ENCODE results near the gene MSI2.
A peak's percentile ranks its signal among the peaks of the same experiment; 100 is the strongest.
"Not testable (repeated sequence)": the region's sequence is repeated elsewhere in the genome, so short reads cannot be mapped to it uniquely, and the experiment has no call there.

The MSI2 gene

GRCh38 chr17:57489321-57489720, 233.0 kb downstream of the MSI2 start:
- DNase-seq, result no peak

DNA sequence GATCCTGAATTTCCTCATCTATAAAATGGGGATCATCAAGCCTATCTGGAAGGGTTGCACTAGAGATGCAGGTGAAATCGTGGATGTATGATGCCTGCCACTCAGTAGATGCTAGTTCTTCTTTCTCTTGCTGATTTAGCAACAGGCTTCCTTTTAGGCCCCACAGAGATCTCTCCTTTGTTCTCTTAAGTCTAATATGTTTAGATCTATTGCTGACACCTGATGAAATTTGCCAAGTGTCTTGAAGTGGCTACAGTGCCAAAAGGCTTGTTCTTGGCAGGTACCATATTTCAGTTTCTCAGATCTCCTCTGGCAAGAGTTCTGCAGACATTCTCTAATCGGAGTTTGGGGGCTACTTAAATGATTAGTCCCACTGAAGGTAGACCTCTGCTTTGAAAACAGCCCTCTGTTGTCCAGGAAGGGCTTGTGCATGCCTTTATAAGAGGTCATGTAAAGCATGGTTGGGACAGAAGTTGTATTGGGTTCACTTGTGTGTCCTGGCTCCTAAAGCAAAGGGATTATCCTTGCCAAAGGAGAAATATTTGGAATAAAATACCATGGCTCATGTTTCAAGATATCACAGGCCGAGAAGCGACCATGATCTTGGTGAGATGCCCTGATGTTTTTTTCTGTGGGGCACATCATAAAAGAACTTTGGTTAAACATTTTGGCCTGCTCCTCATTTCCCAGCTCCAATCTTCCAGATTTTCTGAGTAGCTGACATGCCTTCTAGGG, 234.0 kb downstream of the MSI2 start:
- no peak for DNase-seq

- peak; percentile 61 for DNase-seq
These were observed 234.6 kb downstream of the MSI2 start for GRCh38 chr17:57490890-57491289.

DNA sequence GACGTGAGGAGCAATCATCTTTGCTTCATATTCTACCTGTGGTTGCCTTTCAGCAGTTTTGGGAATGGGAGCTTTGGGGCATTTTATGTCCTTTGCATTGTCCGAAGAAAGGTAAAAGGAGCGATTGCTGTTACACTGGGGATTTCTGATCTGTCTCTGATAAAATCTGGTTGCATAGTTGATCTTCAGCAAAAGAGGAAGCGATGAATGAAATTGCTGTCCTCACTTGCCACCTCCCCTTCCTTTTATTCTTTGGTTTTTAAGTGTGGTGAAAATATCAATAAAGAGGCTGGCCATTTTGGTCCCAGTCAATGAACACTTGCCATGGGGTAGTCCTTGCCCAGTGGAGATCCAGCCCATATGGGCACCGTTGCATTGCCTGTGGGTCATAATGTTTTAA, 236.8 kb downstream of the MSI2 start:
- DNase-seq, result no peak

DNA sequence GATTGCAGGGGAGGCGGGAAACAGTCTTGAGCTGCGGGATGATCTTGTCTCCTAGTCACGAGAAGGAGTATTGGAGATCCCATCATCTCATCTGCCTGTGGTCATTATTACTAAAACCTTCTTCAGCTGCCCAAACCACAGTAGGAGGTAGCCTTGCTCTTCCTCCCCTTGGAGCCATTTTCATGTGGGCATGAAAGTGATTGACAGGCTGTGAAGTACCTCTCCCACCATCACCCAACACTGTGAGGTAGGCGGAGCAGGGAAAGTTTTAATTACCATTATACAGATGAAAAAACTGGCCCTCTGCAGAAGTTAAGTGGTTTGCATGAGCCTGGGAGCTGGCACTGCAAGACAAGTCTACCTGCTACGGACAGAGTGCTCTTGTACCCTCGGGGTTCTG, 237.3 kb downstream of the MSI2 start:
- no peak for DNase-seq

GRCh38 chr17:57494443-57494842, 238.1 kb downstream of the MSI2 start:
- no peak for DNase-seq

GRCh38 chr17:57495771-57496170, 239.4 kb downstream of the MSI2 start:
- DNase-seq, result no peak

DNA sequence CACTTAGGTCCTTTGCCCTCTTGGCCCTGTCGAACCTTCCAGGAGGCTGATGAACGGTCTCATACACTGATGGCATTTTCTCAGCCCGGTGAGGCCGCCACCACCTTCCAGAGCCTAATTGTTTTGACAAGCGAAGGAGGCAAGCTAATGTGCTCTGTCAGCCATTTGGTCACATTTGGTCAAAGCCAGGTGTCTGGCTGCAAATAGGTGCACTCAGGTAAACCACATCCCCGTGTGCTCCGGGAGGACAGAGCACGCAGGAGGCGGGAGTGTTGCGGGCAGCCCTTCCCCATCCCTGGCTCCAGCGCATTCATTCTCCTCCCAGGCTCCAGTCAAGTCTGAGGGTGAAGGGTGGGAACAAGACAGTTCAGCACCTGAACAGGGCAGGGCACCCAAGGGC, 240.1 kb downstream of the MSI2 start:
- no peak for DNase-seq

GRCh38 chr17:57498443-57498842, 242.1 kb downstream of the MSI2 start:
- DNase-seq, result no peak

- DNase-seq, result not testable (repeated sequence)
These were observed 242.9 kb downstream of the MSI2 start for GRCh38 chr17:57499221-57499620.

- no peak for DNase-seq
These were observed 243.3 kb downstream of the MSI2 start for GRCh38 chr17:57499648-57500049.

- no peak for DNase-seq
These were observed 244.7 kb downstream of the MSI2 start for GRCh38 chr17:57501016-57501415.

- DNase-seq, result no peak
These were observed 245.7 kb downstream of the MSI2 start for GRCh38 chr17:57502022-57502421.

DNA sequence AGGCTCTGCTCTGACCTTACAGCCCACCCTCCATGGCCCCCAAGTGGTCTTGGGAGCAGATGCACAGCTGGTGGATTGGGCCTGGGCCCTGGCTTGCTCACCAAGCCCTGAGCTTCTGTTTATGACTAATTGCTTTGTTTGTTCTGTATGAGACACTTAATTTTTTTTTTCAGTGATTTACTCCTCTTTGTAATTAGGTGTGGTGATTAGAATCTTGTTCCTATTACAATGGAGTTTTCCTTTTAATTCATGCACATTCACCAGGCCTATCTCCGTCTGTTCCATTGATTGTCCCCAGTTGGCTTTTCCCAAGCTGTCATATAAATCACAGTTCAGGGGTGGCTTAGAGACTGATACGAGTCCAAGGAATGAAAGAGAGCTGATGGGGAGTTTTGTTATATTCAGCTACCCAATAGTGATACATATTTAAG, 246.5 kb downstream of the MSI2 start:
- no peak for DNase-seq

DNA sequence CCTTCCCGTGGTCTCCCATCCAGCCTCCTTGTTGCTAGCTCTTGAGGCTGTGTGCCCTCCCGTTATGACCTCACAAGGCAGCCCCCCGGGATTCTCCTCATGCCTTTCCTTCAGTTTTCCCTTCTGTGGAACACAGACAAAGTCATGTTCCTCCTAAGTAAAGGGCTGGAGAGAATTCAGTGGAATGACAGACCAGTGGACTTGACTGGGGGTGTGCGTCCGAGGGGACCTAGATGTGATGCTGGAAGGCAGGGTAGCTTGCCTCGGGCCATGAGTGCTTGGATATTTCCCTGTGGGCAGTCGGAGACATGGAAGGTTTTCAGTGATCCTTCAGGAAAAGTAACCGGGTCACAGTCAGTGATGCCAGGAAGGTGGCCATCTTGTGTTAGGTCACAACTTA, 247.9 kb downstream of the MSI2 start:
- DNase-seq, result no peak

DNA sequence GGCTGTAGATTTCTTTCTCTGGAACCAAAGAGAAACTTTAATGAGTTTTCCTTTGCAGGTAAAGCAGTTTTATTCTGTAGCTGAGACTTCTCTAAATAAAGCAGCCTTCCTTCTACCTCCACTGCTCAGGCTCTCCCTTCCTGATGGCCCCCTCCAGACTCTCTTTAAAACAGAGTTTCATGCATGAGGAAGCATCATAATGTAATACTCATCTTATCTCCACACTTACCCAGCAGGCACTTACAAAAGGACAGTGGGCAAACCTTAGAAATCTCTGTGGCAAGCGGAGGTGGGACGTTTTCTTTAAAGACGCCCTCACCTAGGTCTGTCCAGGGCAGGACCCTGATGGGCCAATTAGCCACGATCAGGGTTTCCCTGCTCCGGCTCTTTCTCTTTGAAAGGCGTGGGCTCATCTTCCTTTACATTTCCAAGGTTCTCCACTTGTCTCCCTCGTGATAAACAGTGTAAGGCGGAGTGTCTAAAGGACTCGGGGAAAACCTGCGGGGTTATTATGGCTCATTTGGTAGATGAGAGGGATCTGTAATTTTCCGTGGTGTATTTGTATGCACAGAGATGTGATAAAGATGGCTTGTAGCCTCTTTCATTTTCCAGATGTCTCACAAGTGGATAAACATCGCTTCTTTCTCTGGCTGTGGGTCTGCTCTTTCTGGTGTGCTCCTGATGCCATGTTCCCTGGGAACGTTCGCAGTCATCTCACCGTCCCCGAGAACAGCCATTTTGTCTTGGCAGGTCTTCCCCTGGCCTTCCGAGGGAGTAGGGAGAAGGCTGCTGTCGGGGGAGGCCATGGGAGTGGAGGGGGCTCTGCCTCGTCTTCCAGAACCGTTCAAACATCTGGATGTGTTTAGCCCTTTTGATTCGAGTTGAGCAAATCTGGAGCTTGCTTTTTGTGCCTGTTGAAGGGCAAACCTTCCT, 249.8 kb downstream of the MSI2 start:
- peak; percentile 66 for DNase-seq

GRCh38 chr17:57506774-57507127, 250.4 kb downstream of the MSI2 start:
- no peak for DNase-seq

DNA sequence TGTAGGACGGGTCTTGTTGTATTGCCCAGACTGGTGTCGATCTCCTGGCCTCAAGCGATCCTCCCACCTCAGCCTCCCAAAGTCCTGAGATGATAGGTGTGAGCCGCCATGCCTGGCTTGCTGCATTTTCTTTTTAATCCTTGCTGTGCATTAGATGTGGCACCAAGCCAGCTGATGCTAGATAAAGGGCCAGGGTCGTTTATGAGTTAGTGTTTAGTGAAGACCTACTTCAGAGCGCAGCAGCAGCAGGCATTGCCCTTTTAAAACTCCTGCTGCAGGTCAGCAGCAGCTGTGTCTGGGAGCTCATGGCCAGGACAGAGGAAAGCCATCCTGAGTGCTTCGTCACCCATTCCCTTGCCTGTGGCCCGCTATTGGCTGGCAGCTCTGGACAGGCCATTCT, 251.5 kb downstream of the MSI2 start:
- DNase-seq, result peak; percentile 23

DNA sequence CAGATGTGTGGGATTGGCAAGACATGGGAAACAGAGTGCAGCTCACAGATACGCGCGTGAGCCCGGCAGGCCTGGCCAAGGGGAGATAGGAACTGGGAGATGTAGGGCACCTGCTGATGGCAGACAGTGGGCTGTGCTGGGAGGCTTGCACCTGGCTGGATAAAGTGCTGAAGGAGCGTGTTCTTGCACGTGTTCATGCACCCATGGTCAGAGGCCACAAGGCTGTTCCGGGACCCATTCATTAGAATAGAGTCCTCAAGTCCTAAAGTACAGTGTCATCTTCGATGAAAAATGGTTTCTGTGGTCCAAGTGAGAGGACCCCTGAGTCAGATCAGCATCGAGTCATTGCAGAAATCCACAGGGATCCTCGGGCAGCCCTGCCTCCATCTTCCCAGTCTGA, 252.3 kb downstream of the MSI2 start:
- no peak for DNase-seq

DNA sequence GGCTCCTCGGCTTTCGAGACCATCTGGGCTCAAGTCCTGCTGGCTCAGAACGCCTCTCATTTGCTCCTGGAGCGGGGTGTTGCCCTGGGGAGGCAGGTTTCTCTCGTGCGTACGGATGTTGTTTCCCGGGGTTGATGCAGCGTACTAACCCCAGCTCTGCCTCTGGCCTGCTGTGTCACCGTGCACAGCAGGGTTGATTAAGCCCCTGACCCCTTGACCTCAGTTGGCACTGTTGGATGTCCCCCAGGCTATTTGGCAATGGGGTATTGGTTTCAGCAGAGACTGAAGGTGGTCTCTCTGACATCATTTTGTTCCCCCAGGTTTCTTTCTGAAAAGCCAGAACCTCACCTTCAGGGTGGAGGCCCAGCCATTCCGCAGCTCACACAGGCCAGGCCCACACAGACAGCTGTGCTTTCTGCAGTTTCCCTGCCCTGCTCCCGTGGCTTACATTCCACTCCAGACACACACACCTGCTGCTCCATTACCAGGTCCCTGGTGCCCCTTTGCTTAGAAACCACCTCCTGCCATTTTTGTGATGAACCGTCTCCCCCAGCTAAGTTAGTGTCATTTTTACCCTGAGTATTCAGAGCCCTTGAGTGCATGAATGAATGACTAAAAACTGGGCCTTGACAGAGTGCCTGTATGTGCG, 255.3 kb downstream of the MSI2 start:
- DNase-seq, result no peak

DNA sequence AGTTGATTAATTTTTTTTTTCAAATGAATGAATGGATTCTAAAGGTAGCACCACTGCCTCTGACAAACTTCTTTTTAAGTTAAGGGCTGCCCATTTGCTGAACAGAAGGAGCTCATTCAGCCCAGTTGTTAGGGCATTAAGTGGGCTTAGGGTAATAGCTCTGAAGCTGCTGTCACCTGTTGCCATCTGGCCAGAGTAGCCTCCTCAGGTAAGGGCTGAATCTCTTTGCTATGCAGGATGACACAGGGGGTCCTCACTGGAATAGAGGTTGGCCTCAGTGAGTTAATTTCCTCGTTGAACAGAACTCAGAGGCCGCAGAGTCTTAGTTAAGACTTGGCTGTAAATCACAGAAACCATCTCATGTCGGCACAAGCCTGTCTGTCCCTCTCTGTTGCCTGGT, 255.9 kb downstream of the MSI2 start:
- no peak for DNase-seq

- DNase-seq, result no peak
These were observed 256.4 kb downstream of the MSI2 start for GRCh38 chr17:57512691-57513090.

GRCh38 chr17:57513569-57513968, 257.2 kb downstream of the MSI2 start:
- no peak for DNase-seq

GRCh38 chr17:57514614-57515013, 258.3 kb downstream of the MSI2 start:
- DNase-seq, result no peak

Data from DMS79 treated with DMSO at 0.1 percent for 48 hours (cell line).